Ammon's horn (tissue), 1 donor: ENCODE measurements around the gene RNF7.
"Not testable (repeated sequence)": the region's sequence is repeated elsewhere in the genome, so short reads cannot be mapped to it uniquely, and the experiment has no call there.

Experiments
- DNase-seq: peaks from one replicate; pipeline ENCODE4 v3.0.0-alpha.2; 2016; ENCODE audit warnings: low spot score

The RNF7 gene

GRCh38 chr3:141782386-141782932, 44.4 kb downstream of the RNF7 start:
- DNase-seq: no peak

DNA sequence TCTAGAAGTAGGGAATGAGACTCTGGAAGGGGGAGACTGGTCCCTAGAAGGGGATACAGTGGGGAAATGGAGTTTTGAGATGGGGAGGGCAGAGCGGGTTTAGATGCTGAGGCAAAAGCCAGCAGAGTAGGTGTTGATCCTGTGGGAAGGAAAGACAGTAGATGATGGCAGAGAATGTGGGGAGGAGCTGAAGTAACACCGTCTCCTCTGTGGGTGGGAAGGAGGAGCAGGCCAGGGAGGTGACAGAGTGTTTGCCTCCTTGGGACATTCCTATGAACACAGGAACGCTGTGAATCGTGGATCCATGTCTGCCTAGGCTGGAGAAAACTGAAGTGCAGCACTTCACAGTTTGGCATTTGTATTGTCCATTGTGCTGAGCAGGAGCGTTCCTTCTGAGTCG, 45.5 kb downstream of the RNF7 start:
- DNase-seq: no peak

DNA sequence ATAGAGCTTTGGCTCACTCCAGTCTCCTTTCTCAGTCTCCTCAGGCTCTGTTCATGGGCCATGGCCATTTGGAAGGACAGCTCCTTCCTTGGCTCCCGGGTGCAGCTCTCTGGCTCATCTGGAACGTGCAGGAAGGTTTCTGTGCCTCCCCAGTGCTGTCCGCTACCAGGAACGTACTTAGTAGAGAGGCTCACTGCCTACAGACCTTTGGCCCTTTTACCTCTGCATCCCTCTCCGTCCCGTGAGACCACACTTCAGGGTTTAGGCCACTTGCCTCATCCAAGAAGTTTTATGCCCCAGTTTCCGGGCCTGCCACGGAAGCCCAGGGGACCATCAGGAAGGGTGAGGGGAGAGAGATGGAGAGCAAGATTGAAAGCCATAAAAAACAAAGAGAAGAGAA, 46.0 kb downstream of the RNF7 start:
- DNase-seq: no peak

DNA sequence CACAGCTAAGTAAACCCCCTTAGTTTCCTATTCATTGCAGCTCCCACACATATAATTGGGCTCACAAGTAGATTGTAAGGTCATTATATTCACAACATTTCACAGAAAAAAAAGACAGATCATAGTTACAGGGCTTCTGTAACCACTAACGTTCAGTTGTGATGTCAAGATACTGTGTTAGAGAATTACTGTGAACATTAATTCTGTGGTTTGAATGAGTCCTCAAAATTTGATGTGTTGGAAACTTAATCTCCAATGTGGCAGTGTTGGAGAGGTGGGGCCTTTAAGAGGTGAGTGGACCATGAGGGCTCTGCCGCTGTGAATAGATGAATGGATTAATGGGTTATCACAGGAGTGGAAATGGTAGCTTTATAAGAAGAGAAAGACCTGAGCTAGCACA, 46.4 kb downstream of the RNF7 start:
- no peak for DNase-seq

DNA sequence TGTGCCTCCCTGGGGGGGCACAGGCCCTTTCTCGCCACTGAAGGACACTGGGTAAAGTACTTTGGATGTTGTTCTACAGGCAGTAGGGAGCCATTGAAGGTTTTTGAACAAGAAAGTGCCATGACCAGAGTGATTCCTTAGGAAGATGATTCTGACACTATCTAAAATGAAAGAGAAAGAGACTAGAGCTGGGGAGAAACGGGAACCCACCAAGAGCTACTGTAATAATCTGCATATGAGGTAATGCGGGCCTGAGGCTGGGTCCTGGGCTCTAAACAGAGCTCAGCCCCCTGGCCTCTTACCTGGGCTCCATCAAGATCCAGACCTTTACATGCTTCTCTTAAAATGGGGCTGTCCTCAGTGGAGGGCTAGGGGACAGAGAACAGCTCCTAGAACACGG, 50.1 kb downstream of the RNF7 start:
- DNase-seq: no peak

DNA sequence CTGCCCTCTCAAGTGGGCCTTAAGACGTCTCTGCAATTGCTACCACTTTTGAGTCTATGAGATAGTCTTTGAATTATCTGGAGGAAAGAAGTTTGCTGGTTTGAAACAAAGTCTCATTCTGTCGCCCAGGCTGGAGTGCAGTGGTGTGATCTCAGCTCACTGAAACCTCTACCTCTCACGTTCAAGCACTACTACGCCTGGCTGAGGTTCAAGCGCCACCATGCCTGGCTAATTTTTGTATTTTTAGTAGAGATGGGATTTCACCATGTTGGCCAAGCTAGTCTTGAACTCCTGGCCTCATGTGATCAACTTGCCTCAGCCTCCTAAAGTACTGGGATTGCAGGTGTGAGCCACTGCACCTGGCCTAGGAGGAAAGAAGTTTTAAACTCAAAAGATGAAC, 50.7 kb downstream of the RNF7 start:
- DNase-seq: not testable (repeated sequence)

GRCh38 chr3:141789281-141789680, 51.2 kb downstream of the RNF7 start:
- DNase-seq: no peak

GRCh38 chr3:141790171-141790570, 52.1 kb downstream of the RNF7 start:
- no peak for DNase-seq

DNA sequence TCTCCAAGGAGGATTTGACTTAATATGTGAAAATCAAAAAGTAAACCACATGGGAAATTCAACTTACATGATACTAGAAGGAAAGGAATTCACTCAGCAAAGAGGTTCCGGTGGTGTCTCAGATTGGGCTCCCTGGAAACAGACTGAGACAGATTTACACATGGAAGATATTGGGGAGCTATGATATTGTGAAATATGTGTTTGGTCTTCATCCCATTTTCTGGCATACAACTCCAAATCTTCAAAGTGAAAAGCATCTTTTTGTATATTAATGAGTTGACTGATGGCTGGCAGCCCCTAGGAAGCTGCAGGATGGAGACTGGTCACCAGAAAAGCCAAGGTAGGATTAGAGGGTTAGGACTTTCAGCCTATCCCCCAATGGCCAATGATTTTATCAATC, 54.4 kb downstream of the RNF7 start:
- no peak for DNase-seq

- no peak for DNase-seq
Observed at GRCh38 chr3:141793476-141794260, 55.6 kb downstream of the RNF7 start.

DNA sequence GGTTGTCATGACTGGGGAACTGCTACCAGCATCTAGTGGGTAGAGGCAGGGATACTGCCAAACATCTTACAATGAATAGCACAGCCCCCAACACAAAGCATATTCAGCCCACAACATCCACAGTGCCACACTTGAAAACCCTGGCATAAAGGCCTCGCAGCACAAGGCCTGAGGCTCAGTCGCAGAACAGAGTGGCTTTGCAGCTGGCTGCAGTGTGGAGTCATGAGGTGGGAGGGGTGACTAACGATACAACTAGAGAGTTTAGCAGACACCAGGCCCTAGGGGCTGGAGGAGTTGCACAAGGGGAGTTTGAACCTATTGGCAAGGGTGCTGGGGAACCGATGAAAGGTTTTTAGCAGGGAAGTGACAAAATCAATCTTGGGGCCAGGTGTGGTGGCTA, 57.2 kb downstream of the RNF7 start:
- DNase-seq: no peak

GRCh38 chr3:141795741-141796080, 57.6 kb downstream of the RNF7 start:
- DNase-seq: no peak

GRCh38 chr3:141796081-141796888, 58.2 kb downstream of the RNF7 start:
- DNase-seq: peak; percentile 44
